H9 (cell line): ENCODE results near the gene TMEM229B. TPM values are rescaled to one million over a fixed set of nuclear protein-coding genes. Genes with fewer than 3 reads are reported as not detected.

Experiments
- DNase-seq: peaks from one replicate; pipeline ENCODE4 v3.0.0-alpha.2; 2017
- H2AFZ ChIP-seq: one replicate; pipeline ENCODE4 v1.6.1; 2013; ENCODE audit warnings: mild to moderate bottlenecking, low read length, control low read depth, moderate library complexity
- H2AK5ac ChIP-seq: 2 replicates; pipeline ENCODE4 v1.6.1; 2013; ENCODE audit warnings: low read length, control low read depth, mixed read lengths; ENCODE audit not compliant: insufficient read length
- H2BK120ac ChIP-seq: one replicate; pipeline ENCODE4 v1.6.1; 2013; ENCODE audit warnings: low read depth, mild to moderate bottlenecking, low read length, control low read depth, inconsistent platforms; ENCODE audit not compliant: poor library complexity, severe bottlenecking
- H2BK12ac ChIP-seq: 2 replicates; pipeline ENCODE4 v1.6.1; 2013; ENCODE audit warnings: low read length, control low read depth, mixed read lengths, low read depth; ENCODE audit not compliant: insufficient read length
- H2BK15ac ChIP-seq: 2 replicates; pipeline ENCODE4 v1.6.1; 2013; ENCODE audit warnings: low read depth, low read length, control low read depth
- H2BK20ac ChIP-seq: one replicate; pipeline ENCODE4 v1.6.1; 2013; ENCODE audit warnings: low read depth, mild to moderate bottlenecking, low read length, control low read depth, inconsistent platforms; ENCODE audit not compliant: poor library complexity, severe bottlenecking
- H2BK5ac ChIP-seq: 2 replicates; pipeline ENCODE4 v1.6.1; 2013; ENCODE audit warnings: low read length, control low read depth, mixed read lengths; ENCODE audit not compliant: insufficient read length
- H3K14ac ChIP-seq: 2 replicates; pipeline ENCODE4 v1.6.1; 2013; ENCODE audit warnings: low read length, control low read depth; ENCODE audit not compliant: insufficient read depth
- H3K18ac ChIP-seq: 2 replicates; pipeline ENCODE4 v1.6.1; 2013; ENCODE audit warnings: low read depth, mild to moderate bottlenecking, mixed read lengths, low read length, control low read depth; ENCODE audit not compliant: insufficient read length
- H3K23ac ChIP-seq: 2 replicates; pipeline ENCODE4 v1.6.1; 2013; ENCODE audit warnings: low read length, control low read depth, mixed read lengths, low read depth; ENCODE audit not compliant: insufficient read length
- H3K23me2 ChIP-seq: 2 replicates; pipeline ENCODE4 v1.6.1; 2013; ENCODE audit warnings: low read depth, mild to moderate bottlenecking, mixed read lengths, low read length, control low read depth; ENCODE audit not compliant: insufficient read length, poor library complexity, severe bottlenecking
- H3K27ac ChIP-seq: 2 replicates; pipeline ENCODE4 v1.5.1; 2013; ENCODE audit warnings: low read length, control low read depth, mixed read lengths, low read depth; ENCODE audit not compliant: insufficient read length
- H3K27me3 ChIP-seq: 2 replicates; pipeline ENCODE4 v1.6.1; 2013; ENCODE audit warnings: low read length, control low read depth, inconsistent platforms; ENCODE audit not compliant: insufficient read depth
- H3K4ac ChIP-seq: 2 replicates; pipeline ENCODE4 v1.6.1; 2013; ENCODE audit warnings: low read depth, mild to moderate bottlenecking, control low read depth, inconsistent platforms, low read length, moderate library complexity
- H3K4me1 ChIP-seq: 2 replicates; pipeline ENCODE4 v1.6.1; 2013; ENCODE audit warnings: low read length, control low read depth, inconsistent platforms; ENCODE audit not compliant: insufficient read depth
- H3K4me2 ChIP-seq: 2 replicates; pipeline ENCODE4 v1.6.1; 2013; ENCODE audit warnings: low read length, control low read depth, mixed read lengths; ENCODE audit not compliant: insufficient read length, insufficient read depth
- H3K56ac ChIP-seq: 2 replicates; pipeline ENCODE4 v1.6.1; 2013; ENCODE audit warnings: low read depth, mild to moderate bottlenecking, mixed read lengths, low read length, control low read depth; ENCODE audit not compliant: insufficient read length
- H3K79me1 ChIP-seq: 2 replicates; pipeline ENCODE4 v1.6.1; 2013; ENCODE audit warnings: low read depth, mild to moderate bottlenecking, moderate library complexity, low read length, control low read depth, inconsistent platforms; ENCODE audit not compliant: insufficient read depth, poor library complexity, severe bottlenecking
- H3K79me2 ChIP-seq: 2 replicates; pipeline ENCODE4 v1.6.1; 2013; ENCODE audit warnings: low read length, control low read depth, inconsistent platforms; ENCODE audit not compliant: insufficient read depth
- H3K9ac ChIP-seq: 2 replicates; pipeline ENCODE4 v1.6.1; 2013; ENCODE audit warnings: low read length, control low read depth, mixed read lengths; ENCODE audit not compliant: insufficient read length; ENCODE audit errors: extremely low read depth
- H3K9me3 ChIP-seq: one replicate; pipeline ENCODE4 v1.6.1; 2013; ENCODE audit warnings: low read depth, low read length, inconsistent platforms; ENCODE audit not compliant: control insufficient read depth
- H3T11ph ChIP-seq: one replicate; pipeline ENCODE4 v1.6.1; 2013; ENCODE audit warnings: mild to moderate bottlenecking, low read length, control low read depth, inconsistent platforms
- H4K20me1 ChIP-seq: one replicate; pipeline ENCODE4 v1.6.1; 2013; ENCODE audit not compliant: control insufficient read depth, insufficient read length, insufficient read depth
- H4K5ac ChIP-seq: 2 replicates; pipeline ENCODE4 v1.6.1; 2013; ENCODE audit warnings: low read depth, mild to moderate bottlenecking, mixed read lengths, low read length, control low read depth; ENCODE audit not compliant: insufficient read length
- H4K8ac ChIP-seq: replicated peaks from 2 replicates; pipeline ENCODE4 v1.6.1; 2013; ENCODE audit warnings: low read length, control low read depth, mixed read lengths, low read depth; ENCODE audit not compliant: insufficient read length
- H4K91ac ChIP-seq: 2 replicates; pipeline ENCODE4 v1.6.1; 2013; ENCODE audit warnings: low read depth, mild to moderate bottlenecking, moderate library complexity, mixed read lengths, low read length, control low read depth; ENCODE audit not compliant: insufficient read length
- H3K27ac Mint-ChIP-seq, 3 experiments: 2 replicates in 2 of 3; 3 replicates in 1 of 3; pipeline ENCODE4 v1.8.0; 2020 to 2021; ENCODE audit warnings: mixed read lengths in 3 of 3, mild to moderate bottlenecking in 1 of 3, moderate library complexity in 1 of 3
- H3K27me3 Mint-ChIP-seq: 2 replicates; pipeline ENCODE4 v1.8.0; 2021; ENCODE audit warnings: low read depth, mild to moderate bottlenecking, moderate library complexity, mixed read lengths
- H3K36me3 Mint-ChIP-seq, 3 experiments: 2 replicates in 2 of 3; 3 replicates in 1 of 3; pipeline ENCODE4 v1.8.0; 2020 to 2021; ENCODE audit warnings: low read depth in 3 of 3, mixed read lengths in 3 of 3; ENCODE audit not compliant: insufficient read depth in 1 of 3
- H3K4me1 Mint-ChIP-seq, 2 experiments: 2 replicates each; pipeline ENCODE4 v1.8.0; 2020; ENCODE audit warnings: mixed read lengths in 2 of 2
- H3K4me3 Mint-ChIP-seq, 2 experiments: 2 replicates in 1 of 2; 3 replicates in 1 of 2; pipeline ENCODE4 v1.8.0; 2020 to 2021; ENCODE audit warnings: mild to moderate bottlenecking in 2 of 2, mixed read lengths in 2 of 2, moderate library complexity in 1 of 2
- H3K9me3 Mint-ChIP-seq, 2 experiments: 2 replicates in 1 of 2; 3 replicates in 1 of 2; pipeline ENCODE4 v1.8.0; 2020; ENCODE audit warnings: mild to moderate bottlenecking in 2 of 2, mixed read lengths in 2 of 2, moderate library complexity in 1 of 2
- CTCF ChIP-seq: fragments of 200-600 bp; sonication (generic); conservative IDR thresholded peaks from 3 replicates; pipeline ENCODE4 v1.8.0; 2021; ENCODE audit warnings: antibody characterized with exemption, mild to moderate bottlenecking
- WGBS: extraction: QIAGEN DNeasy Blood & Tissue Kit; methylation state at CpG from one replicate; pipeline ENCODE4 v1.1.7; 2013; ENCODE audit warnings: missing lambda C conversion rate, low lambda C conversion rate, mixed read lengths; ENCODE audit not compliant: insufficient read length; ENCODE audit errors: extremely low coverage; 5-methylcytosine and 5-hydroxymethylcytosine counted together
- total RNA-seq: library from RNA; stranded (reverse); gene quantifications from 2 replicates; pipeline ENCODE4 v1.2.1, GENCODE V29; 2021

TMEM229B gene
- total RNA-seq, 1 experiment from 2014 or later: 0.24 TPM

DNA sequence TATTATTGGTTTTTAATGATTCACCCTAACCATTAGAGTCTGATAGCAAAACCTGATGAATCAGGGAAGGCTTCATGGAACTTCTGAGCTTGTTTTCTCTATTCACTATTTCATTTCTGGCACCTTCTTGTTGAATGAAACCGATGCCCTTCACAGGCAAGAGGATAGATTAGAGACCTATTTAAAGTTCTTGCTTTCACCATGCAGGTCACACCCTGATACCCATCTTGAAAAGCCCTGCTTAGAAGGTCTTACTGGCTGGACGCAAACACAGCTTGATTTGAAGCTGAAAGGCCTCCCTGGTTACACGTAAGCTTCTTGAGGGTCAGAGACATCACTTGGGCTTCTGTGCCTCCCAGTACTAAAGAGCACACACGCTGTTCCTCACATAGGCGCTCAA lies 29.2 kb downstream of the TMEM229B start:
- WGBS: no CpG with 5 or more reads among the region's 5 CpGs

More for the DNA sequence above, 29.2 kb downstream of the TMEM229B start:
- H3K27ac ChIP-seq: no peak overlapping the region
- H3K9me3 ChIP-seq: no peaks in the 10 kb centered on the region
- no peak overlapping the region for H3K9ac ChIP-seq
- no peak overlapping the region for H2AFZ ChIP-seq
- no peaks in the 10 kb centered on the region for H3K36me3 Mint-ChIP-seq
- H2BK15ac ChIP-seq: no peak overlapping the region
- H3K4ac ChIP-seq: no peak overlapping the region
- H3K27ac Mint-ChIP-seq: no peak overlapping the region; a peak in 1 of 7 replicates
- H3K18ac ChIP-seq: no peak overlapping the region
- no peak overlapping the region for H3K56ac ChIP-seq
- H3K4me1 ChIP-seq: peaks cover 5% of the 10 kb centered on the region
- H4K5ac ChIP-seq: no peak overlapping the region
- no peak overlapping the region for H4K8ac ChIP-seq
- peaks cover 9% of the 10 kb centered on the region for H3K27me3 Mint-ChIP-seq
- no peaks in the 10 kb centered on the region for H3K23me2 ChIP-seq
- no peak for DNase-seq
- no peak for TF ChIP-seq CTCF
- no peak overlapping the region for H2AK5ac ChIP-seq
- no peaks in the 10 kb centered on the region for H4K20me1 ChIP-seq
- peaks cover 21 to 26% of the 10 kb centered on the region in 2 experiments for H3K4me1 Mint-ChIP-seq
- H3K9me3 Mint-ChIP-seq: no peaks in the 10 kb centered on the region
- no peak overlapping the region for H2BK20ac ChIP-seq
- H2BK5ac ChIP-seq: no peak overlapping the region
- no peak overlapping the region for H4K91ac ChIP-seq
- H3K23ac ChIP-seq: no peak overlapping the region
- H2BK120ac ChIP-seq: no peak overlapping the region
- no peak overlapping the region for H3K14ac ChIP-seq
- H2BK12ac ChIP-seq: no peak overlapping the region
- H3K4me3 Mint-ChIP-seq: no peak overlapping the region
- no peaks in the 10 kb centered on the region for H3K79me1 ChIP-seq
- H3K4me2 ChIP-seq: no peak overlapping the region
- no peaks in the 10 kb centered on the region for H3K79me2 ChIP-seq
- H3T11ph ChIP-seq: no peak overlapping the region
- H3K27me3 ChIP-seq: no peaks in the 10 kb centered on the region
